COR-L47 (cell line): ENCODE measurements around the gene ICOSLG.
"Not testable (repeated sequence)": the region's sequence is repeated elsewhere in the genome, so short reads cannot be mapped to it uniquely, and the experiment has no call there.

Source experiments
- DNase-seq: peaks from one replicate; lab custom pipeline; 2025; lab: John Stamatoyannopoulos, UW

Gene ICOSLG

GRCh38 chr21:44225605-44226004, 15.1 kb downstream of the ICOSLG start:
- not testable (repeated sequence) for DNase-seq

GRCh38 chr21:44223334-44223733, 17.4 kb downstream of the ICOSLG start:
- DNase-seq = not testable (repeated sequence)

GRCh38 chr21:44220674-44221073, 20.1 kb downstream of the ICOSLG start:
- not testable (repeated sequence) for DNase-seq

GRCh38 chr21:44218461-44218860, 22.3 kb downstream of the ICOSLG start:
- DNase-seq = not testable (repeated sequence)

- DNase-seq = not testable (repeated sequence)
These were observed 28.8 kb downstream of the ICOSLG start for GRCh38 chr21:44211978-44212377.

GRCh38 chr21:44211574-44211973, 29.2 kb downstream of the ICOSLG start:
- DNase-seq = not testable (repeated sequence)

- DNase-seq = not testable (repeated sequence)
These were observed 32.7 kb downstream of the ICOSLG start for GRCh38 chr21:44207860-44208646.

- DNase-seq = not testable (repeated sequence)
These were observed 33.8 kb downstream of the ICOSLG start for GRCh38 chr21:44206698-44207676.

GRCh38 chr21:44206187-44206586, 34.6 kb downstream of the ICOSLG start:
- DNase-seq = not testable (repeated sequence)

- not testable (repeated sequence) for DNase-seq
These were observed 38.0 kb downstream of the ICOSLG start for GRCh38 chr21:44202590-44203299.

- DNase-seq = not testable (repeated sequence)
These were observed 40.7 kb downstream of the ICOSLG start for GRCh38 chr21:44199997-44200396.

- no peak for DNase-seq
These were observed 41.3 kb downstream of the ICOSLG start for GRCh38 chr21:44199448-44199847.

- not testable (repeated sequence) for DNase-seq
These were observed 43.6 kb downstream of the ICOSLG start for GRCh38 chr21:44197156-44197516.

GRCh38 chr21:44196212-44197155, 44.3 kb downstream of the ICOSLG start:
- DNase-seq = not testable (repeated sequence)

- not testable (repeated sequence) for DNase-seq
These were observed 45.9 kb downstream of the ICOSLG start for GRCh38 chr21:44194888-44195287.

- not testable (repeated sequence) for DNase-seq
These were observed 46.3 kb downstream of the ICOSLG start for GRCh38 chr21:44194451-44194850.

GRCh38 chr21:44193108-44193507, 47.6 kb downstream of the ICOSLG start:
- not testable (repeated sequence) for DNase-seq

GRCh38 chr21:44190349-44191271, 50.1 kb downstream of the ICOSLG start:
- not testable (repeated sequence) for DNase-seq

- DNase-seq = not testable (repeated sequence)
These were observed 55.9 kb downstream of the ICOSLG start for GRCh38 chr21:44184862-44185261.

GRCh38 chr21:44182202-44182601, 58.5 kb downstream of the ICOSLG start:
- not testable (repeated sequence) for DNase-seq
